Myocyte (in vitro differentiated cells): ENCODE measurements around the gene RASAL3. TPM values are rescaled to one million over a fixed set of nuclear protein-coding genes. Genes with fewer than 3 reads are reported as not detected.

Experiments used
- DNase-seq: peaks from one replicate; pipeline ENCODE4 v3.0.0-alpha.2; 2012; ENCODE audit warnings: low read depth
- microRNA counts: library from miRNA; unstranded; fragments of <30 nt; microRNA quantifications from one replicate; lab custom pipeline; 2016
- microRNA-seq: library from miRNA; unstranded; fragments of <30 nt; microRNA quantifications from one replicate; pipeline ENCODE4, GENCODE V29; 2016
- total RNA-seq: library from RNA; depleted of rRNA; stranded (reverse); fragments of >200 nt; gene quantifications from 2 replicates; pipeline ENCODE4 v1.2.3, GENCODE V29; 2014

The RASAL3 gene
- total RNA-seq, 1 donor from 2014 or later = not detected

DNA sequence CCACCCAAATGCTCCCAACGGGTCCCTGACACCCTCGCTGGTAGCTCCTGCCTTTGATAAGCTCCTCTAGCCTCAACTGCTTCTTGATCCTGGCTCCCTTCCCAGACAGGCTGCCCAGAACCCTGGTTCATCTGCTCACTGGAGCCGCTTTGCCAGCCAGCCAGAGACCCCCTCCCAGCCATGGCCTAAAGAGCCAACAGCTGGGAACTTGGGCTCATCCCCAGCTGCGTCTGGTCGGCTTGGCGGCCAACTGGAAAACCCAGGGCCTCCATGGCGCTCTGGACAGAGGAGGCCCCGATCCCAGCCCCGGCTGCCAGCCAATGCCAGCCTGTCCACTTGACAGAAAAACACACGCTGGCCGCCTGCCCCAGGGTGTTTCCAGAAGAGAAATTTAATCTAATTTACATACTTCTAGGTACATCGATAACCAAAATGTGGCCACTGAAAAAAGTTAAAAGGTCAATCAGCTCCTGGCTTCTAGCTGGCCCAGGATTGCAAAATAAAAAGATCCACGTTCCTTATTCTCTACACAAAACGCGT lies 42.6 kb downstream of the RASAL3 start:
- DNase-seq = peak; percentile 66

DNA sequence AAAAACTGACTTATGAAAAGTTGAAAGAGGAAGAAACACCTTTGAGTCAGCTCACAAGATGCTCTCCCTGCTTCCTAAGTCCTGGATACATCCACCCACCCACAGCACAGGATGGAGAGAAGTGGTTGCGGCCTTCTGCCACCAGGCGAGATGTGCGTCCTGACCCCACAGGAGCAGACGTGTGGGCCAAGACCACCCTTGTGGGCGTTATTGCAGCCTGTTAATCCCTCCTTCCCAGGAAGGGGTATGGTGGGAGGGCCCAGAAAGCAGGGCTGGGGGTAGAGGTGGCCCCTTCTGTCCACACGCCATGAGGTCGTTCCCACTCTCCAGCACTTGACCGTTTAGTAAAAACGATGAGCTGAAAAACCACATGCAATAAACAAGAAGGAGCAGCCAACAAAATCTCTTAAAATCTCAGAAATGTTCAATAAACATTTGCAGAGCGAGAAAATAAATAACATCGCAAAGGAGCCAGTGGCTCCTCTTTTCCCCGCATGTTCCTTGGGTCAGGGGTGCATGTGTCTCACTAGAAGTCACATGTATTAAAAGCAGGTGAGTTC lies 43.1 kb downstream of the RASAL3 start:
- DNase-seq = no peak

DNA sequence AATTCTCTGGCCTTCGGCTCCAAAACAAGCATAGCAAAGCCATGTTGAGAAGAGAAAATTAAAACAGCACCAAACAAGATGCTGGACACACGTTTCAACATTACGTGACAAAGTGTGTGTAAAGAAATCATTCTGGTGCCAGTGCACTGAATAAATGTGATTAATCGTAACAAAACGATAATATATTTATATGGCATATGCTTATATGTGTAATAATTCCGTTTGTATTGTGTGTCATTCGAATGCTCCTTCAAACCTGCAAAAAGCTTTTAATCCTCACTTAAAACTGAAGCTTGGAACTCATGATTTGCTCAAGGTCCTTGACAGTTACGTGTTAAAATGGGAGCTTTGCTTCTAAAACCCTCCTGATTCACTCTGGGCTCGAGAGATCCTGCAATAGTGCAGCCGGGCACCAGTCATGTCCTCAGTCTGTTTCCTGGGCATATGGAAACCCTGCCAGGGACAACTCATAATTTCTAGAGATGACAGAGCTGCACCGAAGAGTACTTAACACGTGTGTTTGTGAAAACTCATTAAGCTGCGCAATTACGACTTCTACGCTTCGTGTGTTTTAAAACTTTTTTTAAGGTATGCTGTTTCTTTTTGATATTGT lies 44.8 kb downstream of the RASAL3 start:
- DNase-seq = no peak

DNA sequence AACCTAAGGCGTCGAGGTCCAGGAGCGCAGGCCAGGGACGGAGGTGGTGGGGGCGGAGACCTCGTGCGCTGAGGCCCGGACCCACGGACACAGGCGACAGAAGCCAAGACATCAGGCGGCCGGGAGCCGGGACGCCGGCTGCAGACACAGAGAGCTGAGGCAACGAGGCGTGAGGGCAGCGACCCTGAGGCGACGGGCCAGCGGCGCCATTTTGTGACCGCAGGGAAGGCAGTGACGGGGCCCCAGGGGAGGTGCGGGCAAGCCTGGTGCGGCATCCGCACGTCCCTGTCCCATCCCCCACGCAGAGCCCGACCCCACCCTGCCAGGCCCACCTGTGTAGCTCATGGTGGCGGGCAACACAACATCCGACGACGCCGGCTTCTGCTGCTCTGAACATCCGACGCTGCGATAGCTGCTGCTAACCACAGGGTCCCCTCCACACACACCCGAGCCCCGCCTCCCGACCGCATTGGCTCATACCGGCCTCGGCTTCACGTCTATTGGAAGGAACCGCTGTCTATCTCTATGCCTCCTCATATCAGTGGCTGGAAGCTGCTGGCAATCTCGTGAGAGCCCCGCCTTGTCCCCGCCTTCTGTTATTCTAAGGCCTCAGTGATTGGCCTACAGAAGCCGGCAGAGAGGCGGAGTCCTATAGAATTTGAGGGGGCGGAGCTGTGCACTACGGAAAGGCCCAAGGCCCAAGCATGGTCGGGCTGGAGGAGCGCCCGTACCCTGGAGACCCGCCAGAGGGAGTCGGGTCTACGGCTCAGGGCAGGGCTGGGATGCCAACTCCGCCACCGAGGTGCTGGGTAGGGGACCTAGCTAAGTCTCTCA lies 45.5 kb downstream of the RASAL3 start, which contains the start of gene AKAP8L:
Gene AKAP8L, minus strand, starts transcription at position 410 of the 834 bp plus-strand sequence. Its CDS starts 65 bp downstream, at position 345.
- DNase-seq = peak; percentile 100

DNA sequence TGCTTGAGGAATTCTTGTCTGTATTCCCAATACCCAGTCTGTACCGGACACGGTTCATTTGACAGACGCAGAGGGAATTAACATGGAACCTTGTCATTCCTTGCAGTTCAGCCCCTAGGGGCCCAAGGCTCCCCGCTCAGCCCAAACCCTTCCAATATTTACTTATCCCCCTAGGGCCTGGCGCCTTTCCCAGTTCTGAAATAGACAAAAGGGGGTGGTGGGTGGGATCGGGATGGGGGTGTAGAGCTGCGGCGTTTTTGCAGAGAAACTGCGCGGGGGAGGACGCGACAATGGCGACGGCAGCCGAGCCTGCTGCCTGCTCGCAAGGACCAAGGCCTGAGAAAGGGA lies 46.1 kb downstream of the RASAL3 start:
- DNase-seq = no peak

DNA sequence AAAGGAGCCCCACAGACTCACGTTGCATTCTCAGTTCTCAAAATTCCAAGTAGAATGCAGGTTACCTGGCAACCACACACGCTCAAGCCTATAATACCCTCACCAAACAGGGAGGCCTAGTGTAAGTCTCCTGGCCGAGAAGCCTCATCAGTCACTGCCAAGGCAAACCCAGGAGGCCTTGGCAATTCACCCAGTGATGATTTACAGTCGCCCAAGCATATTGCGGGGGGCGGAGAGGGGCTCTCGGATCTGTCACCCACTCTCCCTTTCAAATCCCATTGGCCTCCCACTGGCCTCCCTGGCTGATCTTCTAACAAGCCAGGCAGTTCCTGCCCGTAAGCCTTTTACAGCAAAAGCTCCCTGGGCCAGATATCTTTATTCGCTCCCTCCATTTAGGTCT lies 46.6 kb downstream of the RASAL3 start:
- DNase-seq = no peak

DNA sequence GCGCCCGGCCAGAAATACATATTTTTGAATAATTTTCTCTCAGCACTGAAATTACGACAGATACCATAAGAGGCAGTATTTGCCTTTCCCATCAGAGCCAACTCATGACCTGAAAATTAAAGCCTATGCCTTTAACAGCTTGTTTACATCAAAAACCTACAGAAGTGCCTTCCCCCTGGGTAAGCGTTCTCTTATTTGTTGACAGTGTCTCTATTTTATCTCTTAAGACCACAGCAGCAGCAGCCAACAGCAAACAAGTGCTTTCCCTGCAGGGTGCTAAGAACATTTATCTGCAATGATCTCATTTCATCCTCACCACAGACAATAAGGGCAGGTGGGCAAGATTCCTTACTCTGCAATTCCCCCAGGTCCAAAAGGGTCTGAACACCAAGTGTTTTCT lies 51.5 kb downstream of the RASAL3 start:
- DNase-seq = no peak

DNA sequence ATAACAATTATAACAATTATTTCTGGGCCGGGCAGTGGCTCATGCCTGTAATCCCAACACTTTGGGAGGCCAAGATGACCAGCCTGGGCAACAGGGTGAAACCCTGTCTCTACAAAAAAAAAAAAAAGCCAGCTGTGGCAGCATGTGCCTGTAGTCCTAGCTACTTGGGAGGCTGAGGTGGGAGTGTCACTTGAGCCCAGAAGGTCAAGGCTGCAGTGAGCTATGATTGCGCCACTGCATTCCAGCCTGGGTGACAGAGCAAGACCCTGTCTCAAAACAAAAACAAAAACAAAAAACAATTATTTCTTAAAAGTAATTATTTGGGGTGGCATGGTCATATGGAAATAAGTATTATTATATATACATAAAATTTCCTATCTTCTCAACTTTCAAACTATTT lies 53.0 kb downstream of the RASAL3 start:
- peak; percentile 48 for DNase-seq

DNA sequence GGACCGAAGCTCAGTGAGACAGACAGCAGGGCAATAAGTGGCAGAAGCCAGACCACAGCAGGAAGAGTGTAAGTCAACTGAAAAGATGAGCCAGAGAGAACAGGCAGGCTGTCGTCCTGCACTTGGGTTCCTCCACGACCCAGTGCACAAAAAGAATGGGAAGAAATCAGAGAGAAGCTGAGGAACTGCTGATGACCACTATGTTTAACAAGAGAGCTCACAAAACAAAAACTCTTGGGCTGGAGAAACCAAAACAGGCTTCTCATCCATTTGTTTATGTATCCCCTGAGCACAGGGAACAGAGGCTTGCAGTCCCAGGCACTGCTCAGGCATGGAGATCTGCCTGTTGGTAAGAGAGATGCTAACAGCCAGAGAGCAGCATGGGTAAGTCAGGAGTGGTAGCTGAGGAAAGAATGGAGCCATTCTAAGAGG lies 59.5 kb downstream of the RASAL3 start:
- no peak for DNase-seq

DNA sequence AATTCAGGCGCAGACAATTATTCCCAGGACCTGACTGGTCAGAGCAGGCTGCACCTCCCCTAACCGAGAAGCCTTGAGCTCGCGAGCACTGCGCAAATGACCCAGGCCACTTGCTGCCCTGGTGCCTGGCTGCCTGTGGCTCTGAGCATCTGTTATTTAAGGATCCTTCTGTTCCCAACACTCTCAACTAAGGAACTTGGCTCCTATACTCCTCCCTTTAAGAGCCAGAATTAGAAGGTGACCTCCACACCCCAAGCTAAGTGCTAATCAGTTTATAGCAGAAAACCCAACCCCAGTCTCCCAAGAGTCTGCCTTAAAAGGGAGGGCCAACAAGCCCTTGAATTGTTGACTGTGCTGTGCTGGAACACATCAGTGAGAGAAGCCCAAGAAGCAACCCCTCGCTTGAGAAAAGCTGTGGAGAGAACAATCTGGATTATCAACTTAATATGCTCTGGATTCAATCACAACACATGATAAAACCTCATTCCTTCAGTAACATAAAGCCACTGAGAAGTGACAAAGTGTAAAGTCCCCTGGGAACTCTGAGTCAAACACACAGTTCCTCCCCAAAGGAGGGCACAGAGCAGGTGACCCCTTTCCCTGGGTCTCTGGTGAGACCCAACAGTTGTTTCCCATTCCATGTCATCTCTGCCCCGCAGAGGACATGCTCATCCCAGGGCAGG lies 60.1 kb downstream of the RASAL3 start:
- DNase-seq = peak; percentile 82

DNA sequence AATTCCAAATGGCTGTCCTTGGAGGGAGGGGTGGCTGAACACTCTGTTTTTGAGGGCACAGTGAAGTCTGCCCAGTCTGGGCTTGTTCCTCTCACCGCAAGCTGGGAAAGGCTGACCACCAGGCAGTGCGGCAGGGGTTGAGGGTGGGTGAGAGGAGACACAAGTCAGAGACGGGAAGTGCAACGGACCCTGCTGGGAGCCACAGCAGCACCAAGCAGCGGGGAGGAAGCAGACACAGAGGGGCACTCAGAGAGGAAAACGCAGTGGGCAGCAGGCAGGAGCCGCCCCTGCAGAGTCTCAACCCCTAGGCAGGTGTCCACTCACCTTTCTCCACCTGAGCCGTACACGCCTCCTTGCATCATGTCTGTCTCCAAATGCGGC lies 61.2 kb downstream of the RASAL3 start:
- no peak for DNase-seq

DNA sequence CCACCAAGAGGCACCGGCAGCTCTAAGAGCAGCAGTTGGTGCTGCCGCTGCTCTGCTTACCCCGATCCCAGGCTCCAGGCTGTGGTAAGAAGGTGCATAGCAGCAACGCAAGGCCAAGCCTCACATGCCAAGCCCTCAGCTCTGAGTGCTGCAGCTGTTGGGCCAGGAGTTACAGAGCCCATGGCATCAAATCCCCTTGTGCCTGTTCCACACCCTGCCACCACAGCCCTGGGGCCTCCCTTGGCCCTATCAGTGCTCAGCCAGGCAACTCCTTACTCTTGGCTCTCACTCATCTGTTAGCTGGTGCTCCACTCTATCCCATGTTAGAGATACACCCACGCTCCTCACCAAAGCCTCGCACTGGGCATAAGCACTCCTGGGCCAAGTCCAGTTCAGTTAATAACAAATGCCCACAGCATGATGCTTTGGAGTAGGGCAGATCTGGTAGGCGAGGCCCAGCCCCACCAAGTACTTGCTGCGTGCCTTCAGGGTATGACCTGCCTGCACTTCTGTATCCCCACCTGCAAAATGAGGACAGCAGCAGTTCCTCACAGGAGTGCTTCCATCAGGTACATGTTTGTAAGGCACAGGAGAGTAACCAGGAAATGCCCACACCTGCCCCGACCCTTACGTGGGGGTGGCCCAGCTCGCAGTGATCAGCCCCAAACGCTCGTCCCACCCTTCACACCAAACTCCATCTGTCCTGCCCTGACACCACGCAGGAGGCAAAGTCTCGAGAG lies 61.8 kb downstream of the RASAL3 start:
- DNase-seq = peak; percentile 94

MicroRNAs within 50 kb of the gene (microRNA counts, 767-probe panel; counts per million panel counts)
- not detected for microRNA hsa-miR-1470 (lab: Ali Mortazavi, UCI)

Small RNAs within 50 kb of the gene (microRNA-seq; reads per million reads assigned to microRNA genes)
- not detected for gene MIR1470

Other genes starting within 250 kb of the RASAL3 start
- gene EPHX3, start 232.1 kb downstream of the RASAL3 start, total RNA-seq = 0.16 TPM in 1 of 2 replicates, not detected in the other
- gene BRD4, start 132.0 kb downstream of the RASAL3 start, total RNA-seq = 18.9 and 20.7 TPM in 2 replicates
- 24.6 and 25.0 TPM in 2 replicates for gene AKAP8, start 84.8 kb downstream of the RASAL3 start, total RNA-seq
- gene AKAP8L, start 45.6 kb downstream of the RASAL3 start, total RNA-seq = 141 and 143 TPM in 2 replicates
- 21.6 and 29.2 TPM in 2 replicates for gene WIZ, start 14.6 kb downstream of the RASAL3 start, total RNA-seq
- gene PGLYRP2, start 15.0 kb upstream of the RASAL3 start, total RNA-seq = not detected in 2 replicates
- not detected in 2 replicates for gene CYP4F22, start 44.0 kb upstream of the RASAL3 start, total RNA-seq
- not detected in 2 replicates for gene CYP4F8, start 150.7 kb upstream of the RASAL3 start, total RNA-seq
- gene CYP4F3, start 176.4 kb upstream of the RASAL3 start, total RNA-seq = not detected in 2 replicates
- gene CYP4F12, start 208.5 kb upstream of the RASAL3 start, total RNA-seq = not detected in 2 replicates